Ascending aorta (tissue), 2 donors: Measurements from ENCODE around the gene FRAS1. TPM values are rescaled to one million over a fixed set of nuclear protein-coding genes. Genes with fewer than 3 reads are reported as not detected.

Experiments used
- DNase-seq, 2 donors: peaks; one replicate each; pipeline ENCODE4 v3.0.0-alpha.2; 2019; ENCODE audit warnings: low spot score in 2 of 2
- H3K27ac ChIP-seq, 2 donors: fragments of 200-600 bp; sonication (generic); one replicate each; pipeline ENCODE4 v1.5.1; 2016 to 2017; ENCODE audit warnings: mild to moderate bottlenecking in 1 of 2
- H3K27me3 ChIP-seq: fragments of 200-600 bp; sonication (generic); one replicate; pipeline ENCODE4 v1.5.1; 2017
- H3K36me3 ChIP-seq, 2 donors: fragments of 200-600 bp; sonication (generic); one replicate each; pipeline ENCODE4 v1.5.1; 2016
- H3K4me1 ChIP-seq, 2 donors: fragments of 200-600 bp; sonication (generic); one replicate each; pipeline ENCODE4 v1.5.1; 2016 to 2017; ENCODE audit warnings: mild to moderate bottlenecking in 1 of 2
- H3K4me3 ChIP-seq, 2 donors: fragments of 200-600 bp; sonication (generic); one replicate each; pipeline ENCODE4 v1.5.1; 2016 to 2017; ENCODE audit warnings: mild to moderate bottlenecking in 1 of 2
- H3K9me3 ChIP-seq, 2 donors: fragments of 200-600 bp; sonication (generic); one replicate each; pipeline ENCODE4 v1.5.1; 2016
- CTCF ChIP-seq, 3 experiments: fragments of 200-600 bp in 2 of 3; fragments of 450-650 bp in 1 of 3; sonication (generic) in 2 of 3; IDR thresholded peaks; one replicate each; pipeline ENCODE4 v1.5.1; 2016 to 2019; ENCODE audit warnings: antibody characterized with exemption in 3 of 3, mild to moderate bottlenecking in 1 of 3, moderate library complexity in 1 of 3
- intact Hi-C: fragments of 100-400 bp; cut with DNase I; formaldehyde crosslinking; loops from one replicate; pipeline ENCODE4 v1.15.1; 2023
- total RNA-seq: library from RNA; depleted of rRNA; stranded (reverse); fragments of >200 nt; gene quantifications from one replicate; pipeline ENCODE4 v1.1.0, GENCODE V29; 2016

FRAS1 gene
- total RNA-seq, 1 donor from 2014 or later, result 0.75 TPM

- H3K27ac ChIP-seq, result no peak overlapping the region
- no peak for TF ChIP-seq CTCF (IDR thresholded peaks at IDR 0.05)
- no peaks in the 10 kb centered on the region for H3K36me3 ChIP-seq
- no peak overlapping the region for H3K4me3 ChIP-seq
- no peaks in the 10 kb centered on the region for H3K9me3 ChIP-seq
- intact Hi-C loops, result no loop called here
- H3K4me1 ChIP-seq, result no peaks in the 10 kb centered on the region
- no peaks in the 10 kb centered on the region for H3K27me3 ChIP-seq
- no peak for DNase-seq
These were observed 297.7 kb downstream of the FRAS1 start for GRCh38 chr4:78354782-78355181.

- no peak for TF ChIP-seq CTCF (IDR thresholded peaks at IDR 0.05)
- no peak overlapping the region for H3K27ac ChIP-seq
- no peak overlapping the region for H3K4me3 ChIP-seq
- DNase-seq, result no peak
- no peaks in the 10 kb centered on the region for H3K9me3 ChIP-seq
- H3K36me3 ChIP-seq, result no peaks in the 10 kb centered on the region
- no peaks in the 10 kb centered on the region for H3K27me3 ChIP-seq
- intact Hi-C loops, result no loop called here
- H3K4me1 ChIP-seq, result no peaks in the 10 kb centered on the region
These were observed 298.2 kb downstream of the FRAS1 start for GRCh38 chr4:78355306-78355705.

- Histone ChIP-seq H3K36me3 (no peaks in the 10 kb centered on the region), H3K27me3 (no peaks in the 10 kb centered on the region), H3K4me3 (no peak overlapping the region), H3K4me1 (no peaks in the 10 kb centered on the region), H3K9me3 (no peaks in the 10 kb centered on the region), H3K27ac (no peak overlapping the region)
- no peak for DNase-seq
- intact Hi-C loops, result no loop called here
- no peak for TF ChIP-seq CTCF (IDR thresholded peaks at IDR 0.05)
These were observed 299.2 kb downstream of the FRAS1 start for GRCh38 chr4:78356251-78356786.

GRCh38 chr4:78357122-78357521 is 300.0 kb downstream of the FRAS1 start:
- Histone ChIP-seq H3K9me3 (no peaks in the 10 kb centered on the region), H3K4me3 (no peak overlapping the region), H3K36me3 (no peaks in the 10 kb centered on the region), H3K27me3 (no peaks in the 10 kb centered on the region), H3K4me1 (no peaks in the 10 kb centered on the region), H3K27ac (no peak overlapping the region)
- intact Hi-C loops, result no loop called here
- TF ChIP-seq CTCF (IDR thresholded peaks at IDR 0.05), result no peak
- no peak for DNase-seq

- DNase-seq, result no peak
- TF ChIP-seq CTCF (IDR thresholded peaks at IDR 0.05), result no peak
- no peaks in the 10 kb centered on the region for H3K36me3 ChIP-seq
- no peak overlapping the region for H3K27ac ChIP-seq
- intact Hi-C loops, result no loop called here
- no peak overlapping the region for H3K4me3 ChIP-seq
- H3K4me1 ChIP-seq, result no peaks in the 10 kb centered on the region
- no peaks in the 10 kb centered on the region for H3K27me3 ChIP-seq
- no peaks in the 10 kb centered on the region for H3K9me3 ChIP-seq
These were observed 303.3 kb downstream of the FRAS1 start for GRCh38 chr4:78360466-78360865.

- Histone ChIP-seq H3K27me3 (no peaks in the 10 kb centered on the region), H3K4me3 (no peak overlapping the region), H3K4me1 (no peaks in the 10 kb centered on the region), H3K36me3 (no peaks in the 10 kb centered on the region), H3K9me3 (no peaks in the 10 kb centered on the region), H3K27ac (no peak overlapping the region)
- DNase-seq, result no peak
- no peak for TF ChIP-seq CTCF (IDR thresholded peaks at IDR 0.05)
- intact Hi-C loops, result no loop called here
These were observed 304.5 kb downstream of the FRAS1 start for GRCh38 chr4:78361621-78362120.
